Tibial nerve (tissue), 4 donors: ENCODE measurements around the gene GPC2. TPM values are rescaled to one million over a fixed set of nuclear protein-coding genes. Genes with fewer than 3 reads are reported as not detected.
"Not testable (repeated sequence)": the region's sequence is repeated elsewhere in the genome, so short reads cannot be mapped to it uniquely, and the experiment has no call there.

Experiments
- DNase-seq, 2 donors: peaks; one replicate each; pipeline ENCODE4 v3.0.0-alpha.2; 2019; ENCODE audit warnings: low spot score in 2 of 2
- H3K27ac ChIP-seq, 4 donors: fragments of 200-600 bp; sonication (generic) in 3 of 4; one replicate each; pipeline ENCODE4 v1.5.1; 2017 to 2019; ENCODE audit warnings: mild to moderate bottlenecking in 1 of 4
- H3K27me3 ChIP-seq, 2 donors: fragments of 200-600 bp; sonication (generic) in 1 of 2; one replicate each; pipeline versions ENCODE4 v1.5.1 to v1.6.0; 2017 to 2019
- H3K36me3 ChIP-seq, 3 donors: fragments of 200-600 bp; sonication (generic); one replicate each; pipeline ENCODE4 v1.5.1; 2018 to 2019
- H3K4me1 ChIP-seq, 4 donors: fragments of 200-600 bp; sonication (generic) in 3 of 4; one replicate each; pipeline ENCODE4 v1.5.1; 2017 to 2019
- H3K4me3 ChIP-seq, 4 donors: fragments of 200-600 bp; sonication (generic) in 3 of 4; one replicate each; pipeline ENCODE4 v1.5.1; 2017 to 2019; ENCODE audit warnings: mild to moderate bottlenecking in 1 of 4, moderate library complexity in 1 of 4
- H3K9me3 ChIP-seq, 4 donors: fragments of 200-600 bp; sonication (generic) in 3 of 4; one replicate each; pipeline ENCODE4 v1.5.1; 2017 to 2019
- CTCF ChIP-seq, 5 experiments: fragments of 200-600 bp in 3 of 5; fragments of 450-650 bp in 2 of 5; sonication (generic) in 3 of 5; IDR thresholded peaks; one replicate each; pipeline ENCODE4 v1.5.1; 2016 to 2019; ENCODE audit warnings: antibody characterized with exemption in 5 of 5, mild to moderate bottlenecking in 3 of 5, moderate library complexity in 2 of 5
- EP300 ChIP-seq, 2 donors: sonication (generic); formaldehyde crosslinking; IDR thresholded peaks; one replicate each; pipeline ENCODE4 v1.6.1; 2017; ENCODE audit warnings: antibody characterized with exemption in 2 of 2, mild to moderate bottlenecking in 1 of 2
- POLR2A ChIP-seq, 2 donors: fragments of 450-650 bp; IDR thresholded peaks; one replicate each; pipeline ENCODE4 v1.6.1; 2017; ENCODE audit warnings: antibody characterized with exemption in 2 of 2, mild to moderate bottlenecking in 2 of 2, moderate library complexity in 2 of 2
- WGBS, 2 donors: methylation state at CpG; one replicate each; pipeline ENCODE4 v1.1.5; 2018; 5-methylcytosine and 5-hydroxymethylcytosine counted together
- total RNA-seq, 4 donors: library from RNA; depleted of rRNA; stranded (reverse); fragments of >200 nt; gene quantifications; one replicate each; pipeline ENCODE4 v1.1.0, GENCODE V29; 2016

The GPC2 gene
- total RNA-seq, 4 donors from 2014 or later = 1.1 to 3.1 (median 1.7) TPM

- WGBS, 2 donors = 82 to 89% methylated on average over 18 of the region's 18 CpGs
- no peak for DNase-seq
- H3K36me3 ChIP-seq = peaks cover 0 to 59% (median 0%) of the 10 kb centered on the region in 3 donors
- TF ChIP-seq POLR2A (IDR thresholded peaks at IDR 0.05) (no peak), CTCF (IDR thresholded peaks at IDR 0.05) (no peak), EP300 (IDR thresholded peaks at IDR 0.05) (no peak)
- no peaks in the 10 kb centered on the region for H3K9me3 ChIP-seq
- no peak overlapping the region for H3K4me3 ChIP-seq
- H3K4me1 ChIP-seq = peaks cover 0 to 72% (median 21%) of the 10 kb centered on the region in 4 donors
- H3K27me3 ChIP-seq = no peaks in the 10 kb centered on the region
- H3K27ac ChIP-seq = peak overlapping the region in 1 of 4 donors; percentile 35
Observed at GRCh38 chr7:100152937-100153666, 24.1 kb downstream of the GPC2 start.

GRCh38 chr7:100152404-100152803 lies 24.8 kb downstream of the GPC2 start:
- H3K27me3 ChIP-seq = no peaks in the 10 kb centered on the region
- TF ChIP-seq EP300 (IDR thresholded peaks at IDR 0.05) = no peak
- TF ChIP-seq CTCF (IDR thresholded peaks at IDR 0.05) = no peak
- no peak for TF ChIP-seq POLR2A (IDR thresholded peaks at IDR 0.05)
- no peak overlapping the region for H3K4me3 ChIP-seq
- H3K27ac ChIP-seq = peak overlapping the region in 1 of 4 donors; percentile 35
- H3K36me3 ChIP-seq = peaks cover 0 to 59% (median 0%) of the 10 kb centered on the region in 3 donors
- no peak for DNase-seq
- peaks cover 0 to 67% (median 14%) of the 10 kb centered on the region in 4 donors for H3K4me1 ChIP-seq
- no peaks in the 10 kb centered on the region for H3K9me3 ChIP-seq

GRCh38 chr7:100148559-100149328 lies 28.4 kb downstream of the GPC2 start, which contains the start of gene LAMTOR4:
TSS of gene LAMTOR4 (plus strand) at chr7:100148918. CDS start at chr7:100148973, 55 bp downstream.
- H3K27ac ChIP-seq = peak within 1 kb of the TSS; percentile 75 to 95 (median 93)
- no peaks in the 10 kb centered on the region for H3K9me3 ChIP-seq
- peak; percentile 98 to 99 for DNase-seq
- 0 to 1% methylated on average over 41 to 46 of the region's 46 CpGs for WGBS, 2 donors
- peaks cover 0 to 25% (median 0%) of the 10 kb centered on the region in 3 donors for H3K36me3 ChIP-seq
- TF ChIP-seq EP300 (IDR thresholded peaks at IDR 0.05) = peak; percentile 89 to 92
- peak; percentile 68 to 89 for TF ChIP-seq POLR2A (IDR thresholded peaks at IDR 0.05)
- peak in 2 of 5 experiments; percentile 23 to 34 for TF ChIP-seq CTCF (IDR thresholded peaks at IDR 0.05)
- peaks cover 0 to 38% (median 9%) of the 10 kb centered on the region in 4 donors for H3K4me1 ChIP-seq
- no peaks in the 10 kb centered on the region for H3K27me3 ChIP-seq
- H3K4me3 ChIP-seq = peak within 1 kb of the TSS; percentile 69 to 91 (median 89)

- 14 to 17% methylated on average over 14 of the region's 14 CpGs for WGBS, 2 donors
- peak overlapping the region in 3 of 4 donors; percentile 69 to 90 (median 88) for H3K4me3 ChIP-seq
- TF ChIP-seq CTCF (IDR thresholded peaks at IDR 0.05) = no peak
- no peak for TF ChIP-seq POLR2A (IDR thresholded peaks at IDR 0.05)
- no peak for TF ChIP-seq EP300 (IDR thresholded peaks at IDR 0.05)
- H3K9me3 ChIP-seq = no peaks in the 10 kb centered on the region
- no peak for DNase-seq
- peak overlapping the region; percentile 75 to 95 (median 88) for H3K27ac ChIP-seq
- H3K36me3 ChIP-seq = peaks cover 0 to 19% (median 0%) of the 10 kb centered on the region in 3 donors
- H3K4me1 ChIP-seq = peaks cover 0 to 32% (median 9%) of the 10 kb centered on the region in 4 donors
- H3K27me3 ChIP-seq = no peaks in the 10 kb centered on the region
Observed at GRCh38 chr7:100148225-100148558, 29.0 kb downstream of the GPC2 start.

- H3K4me3 ChIP-seq = no peak overlapping the region
- H3K9me3 ChIP-seq = no peaks in the 10 kb centered on the region
- DNase-seq = no peak
- WGBS, 2 donors = 97 to 98% methylated on average over 2 of the region's 2 CpGs
- no peaks in the 10 kb centered on the region for H3K27me3 ChIP-seq
- no peak overlapping the region for H3K27ac ChIP-seq
- H3K4me1 ChIP-seq = peaks cover 0 to 30% (median 9%) of the 10 kb centered on the region in 4 donors
- no peak for TF ChIP-seq POLR2A (IDR thresholded peaks at IDR 0.05)
- H3K36me3 ChIP-seq = peaks cover 0 to 17% (median 0%) of the 10 kb centered on the region in 3 donors
Observed at GRCh38 chr7:100147278-100147677, 29.9 kb downstream of the GPC2 start.

- H3K27me3 ChIP-seq, H3K4me3 ChIP-seq, H3K36me3 ChIP-seq, H3K9me3 ChIP-seq, H3K27ac ChIP-seq, DNase-seq: not testable (repeated sequence)
- WGBS, 2 donors = 75 to 92% methylated on average over 4 of the region's 4 CpGs
- peaks cover 0 to 24% (median 9%) of the 10 kb centered on the region in 4 donors for H3K4me1 ChIP-seq
Observed at GRCh38 chr7:100146350-100146749, 30.8 kb downstream of the GPC2 start.
